ENCODE results near the gene LAMB4. TPM values are rescaled to one million over a fixed set of nuclear protein-coding genes. Genes with fewer than 3 reads are reported as not detected.

The LAMB4 gene
- total RNA-seq, 2 experiments from 2014 or later = 0.08 to 0.11 TPM

DNA sequence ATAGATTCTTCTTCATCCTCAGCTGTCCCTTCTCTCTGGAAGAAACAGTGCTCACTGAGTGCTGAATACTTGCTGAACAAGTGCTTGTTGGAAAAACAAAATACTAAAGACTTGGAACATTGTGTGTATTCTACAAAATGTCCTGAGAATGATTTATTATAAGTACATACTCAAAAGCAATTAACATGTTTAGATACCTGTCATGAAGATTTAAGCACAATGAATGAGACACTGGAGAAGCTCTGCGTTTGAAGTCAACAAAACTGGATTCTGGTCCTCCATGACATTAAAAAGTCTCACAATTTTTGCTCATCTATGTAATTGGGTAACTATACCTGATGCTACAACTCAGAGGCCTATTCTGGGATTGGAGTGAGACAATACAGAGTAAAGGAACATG is 92.4 kb downstream of the LAMB4 start:
- Histone ChIP-seq H3K9me3 (ENCODE audit: control insufficient read depth in 1 of 2, insufficient read depth in 1 of 2, low read length in 2 of 2) (no peaks in the 10 kb centered on the region), H3K4me1 (ENCODE audit: insufficient read depth, low read length) (no peaks in the 10 kb centered on the region), H3K36me3 (ENCODE audit: insufficient read depth, low read length) (no peaks in the 10 kb centered on the region), H3K4me3 (ENCODE audit: low read length) (no peak overlapping the region), H3K27ac (ENCODE audit: low read depth in 1 of 2, low read length in 2 of 2) (no peak overlapping the region), H3K27me3 (ENCODE audit: control insufficient read depth in 1 of 2, insufficient read depth in 2 of 2, low read length in 2 of 2) (no peaks in the 10 kb centered on the region)
- ChIA-PET POLR2A (no interaction called here), CTCF (no interaction called here)
- no peak overlapping the region for H3K4me3 Mint-ChIP-seq
- TF ChIP-seq, protein P1, sequence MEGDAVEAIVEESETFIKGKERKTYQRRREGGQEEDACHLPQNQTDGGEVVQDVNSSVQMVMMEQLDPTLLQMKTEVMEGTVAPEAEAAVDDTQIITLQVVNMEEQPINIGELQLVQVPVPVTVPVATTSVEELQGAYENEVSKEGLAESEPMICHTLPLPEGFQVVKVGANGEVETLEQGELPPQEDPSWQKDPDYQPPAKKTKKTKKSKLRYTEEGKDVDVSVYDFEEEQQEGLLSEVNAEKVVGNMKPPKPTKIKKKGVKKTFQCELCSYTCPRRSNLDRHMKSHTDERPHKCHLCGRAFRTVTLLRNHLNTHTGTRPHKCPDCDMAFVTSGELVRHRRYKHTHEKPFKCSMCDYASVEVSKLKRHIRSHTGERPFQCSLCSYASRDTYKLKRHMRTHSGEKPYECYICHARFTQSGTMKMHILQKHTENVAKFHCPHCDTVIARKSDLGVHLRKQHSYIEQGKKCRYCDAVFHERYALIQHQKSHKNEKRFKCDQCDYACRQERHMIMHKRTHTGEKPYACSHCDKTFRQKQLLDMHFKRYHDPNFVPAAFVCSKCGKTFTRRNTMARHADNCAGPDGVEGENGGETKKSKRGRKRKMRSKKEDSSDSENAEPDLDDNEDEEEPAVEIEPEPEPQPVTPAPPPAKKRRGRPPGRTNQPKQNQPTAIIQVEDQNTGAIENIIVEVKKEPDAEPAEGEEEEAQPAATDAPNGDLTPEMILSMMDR (IDR thresholded peaks at IDR 0.05) = no peak
- H3K36me3 Mint-ChIP-seq (ENCODE audit: low read depth) = no peaks in the 10 kb centered on the region
- intact Hi-C loops (cut with DNase I, micrococcal nuclease) = no loop called here
- no peaks in the 10 kb centered on the region for H3K9me3 Mint-ChIP-seq
- ATAC-seq (ENCODE audit: poor library complexity) (no peak), DNase-seq (no peak)
- no peaks in the 10 kb centered on the region for H3K4me1 Mint-ChIP-seq (ENCODE audit: low read depth)
- peaks cover 18% of the 10 kb centered on the region for H3K27me3 Mint-ChIP-seq
- no peak overlapping the region for H3K27ac Mint-ChIP-seq

DNA sequence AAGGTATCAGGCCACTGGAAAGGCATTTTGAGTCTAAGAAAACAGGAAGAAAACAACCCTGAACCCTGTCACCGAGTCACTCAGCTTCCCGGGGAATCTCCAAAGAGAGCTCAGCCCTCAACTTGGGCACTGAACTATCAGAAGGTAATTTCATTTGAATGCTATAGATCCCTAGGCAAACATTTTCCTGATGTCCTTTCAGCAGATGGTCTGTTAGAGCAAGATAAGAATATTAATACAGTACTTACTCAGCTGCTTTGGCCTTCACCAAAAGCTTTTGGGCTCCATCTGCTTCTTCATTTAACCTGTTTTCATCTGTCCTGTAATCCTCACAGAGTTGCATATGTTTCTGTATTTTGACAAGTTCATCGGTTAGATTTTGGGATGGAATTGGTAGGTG is 93.0 kb downstream of the LAMB4 start:
- no peaks in the 10 kb centered on the region for H3K36me3 Mint-ChIP-seq (ENCODE audit: low read depth)
- no peaks in the 10 kb centered on the region for H3K27me3 ChIP-seq (ENCODE audit: control insufficient read depth in 1 of 2, insufficient read depth in 2 of 2, low read length in 2 of 2)
- no peak overlapping the region for H3K27ac ChIP-seq (ENCODE audit: low read depth in 1 of 2, low read length in 2 of 2)
- ChIA-PET POLR2A (no interaction called here), CTCF (no interaction called here)
- intact Hi-C loops (cut with DNase I, micrococcal nuclease) = no loop called here
- H3K4me1 ChIP-seq (ENCODE audit: insufficient read depth, low read length) = no peaks in the 10 kb centered on the region
- H3K9me3 Mint-ChIP-seq = no peaks in the 10 kb centered on the region
- peaks cover 18% of the 10 kb centered on the region for H3K27me3 Mint-ChIP-seq
- H3K4me3 Mint-ChIP-seq = no peak overlapping the region
- no peaks in the 10 kb centered on the region for H3K36me3 ChIP-seq (ENCODE audit: insufficient read depth, low read length)
- H3K4me3 ChIP-seq (ENCODE audit: low read length) = no peak overlapping the region
- no peaks in the 10 kb centered on the region for H3K9me3 ChIP-seq (ENCODE audit: control insufficient read depth in 1 of 2, insufficient read depth in 1 of 2, low read length in 2 of 2)
- TF ChIP-seq, protein P1 (IDR thresholded peaks at IDR 0.05) = no peak
- ATAC-seq (ENCODE audit: poor library complexity) (no peak), DNase-seq (no peak)
- no peaks in the 10 kb centered on the region for H3K4me1 Mint-ChIP-seq (ENCODE audit: low read depth)
- no peak overlapping the region for H3K27ac Mint-ChIP-seq

DNA sequence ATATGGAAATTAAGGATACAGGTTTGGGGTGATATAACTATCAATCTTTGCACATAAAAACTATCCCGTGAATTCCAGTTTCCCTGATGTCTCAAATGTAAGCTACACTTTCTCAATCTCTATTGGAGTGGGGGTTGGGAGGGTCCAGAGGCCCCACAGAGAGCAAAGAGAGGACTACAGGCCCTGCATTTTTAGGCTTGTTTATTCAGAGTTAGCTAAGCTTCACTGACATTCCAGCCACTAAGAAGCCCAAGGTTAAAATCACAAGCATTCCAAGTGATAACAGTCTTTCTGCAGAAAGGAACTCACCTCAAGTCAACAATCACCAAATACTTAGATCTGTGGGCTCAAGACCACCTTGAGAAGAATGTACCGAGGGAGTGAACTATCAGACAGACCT is 95.6 kb downstream of the LAMB4 start:
- Histone ChIP-seq H3K4me3 (ENCODE audit: low read length) (no peak overlapping the region), H3K27ac (ENCODE audit: low read depth in 1 of 2, low read length in 2 of 2) (no peak overlapping the region), H3K9me3 (ENCODE audit: control insufficient read depth in 1 of 2, insufficient read depth in 1 of 2, low read length in 2 of 2) (no peaks in the 10 kb centered on the region), H3K4me1 (ENCODE audit: insufficient read depth, low read length) (no peaks in the 10 kb centered on the region), H3K27me3 (ENCODE audit: control insufficient read depth in 1 of 2, insufficient read depth in 2 of 2, low read length in 2 of 2) (no peaks in the 10 kb centered on the region), H3K36me3 (ENCODE audit: insufficient read depth, low read length) (no peaks in the 10 kb centered on the region)
- ATAC-seq (ENCODE audit: poor library complexity) (no peak), DNase-seq (no peak)
- ChIA-PET CTCF (no interaction called here), POLR2A (no interaction called here)
- TF ChIP-seq, protein P1 (IDR thresholded peaks at IDR 0.05) = no peak
- Mint-ChIP-seq H3K9me3 (no peaks in the 10 kb centered on the region), H3K27me3 (peaks cover 14% of the 10 kb centered on the region), H3K4me1 (ENCODE audit: low read depth) (no peaks in the 10 kb centered on the region), H3K27ac (no peak overlapping the region), H3K36me3 (ENCODE audit: low read depth) (no peaks in the 10 kb centered on the region), H3K4me3 (no peak overlapping the region)
- intact Hi-C loops (cut with DNase I, micrococcal nuclease) = no loop called here
